SK-N-SH treated with all-trans-retinoic acid at 6 μM for 48 hours (cell line): Measurements from ENCODE around the gene BRPF1.

Experiments
- ARNTL ChIP-seq: fragments of 450-650 bp; formaldehyde crosslinking; IDR thresholded peaks from 2 replicates; pipeline ENCODE4 v1.5.0; 2020; ENCODE audit warnings: low read depth, mild to moderate bottlenecking, moderate library complexity, borderline replicate concordance
- CSDC2 ChIP-seq: fragments of 250-450 bp; sonication (Bioruptor Pico); IDR thresholded peaks from 2 replicates; pipeline ENCODE4 v1.5.0; 2020; ENCODE audit warnings: mild to moderate bottlenecking, moderate library complexity
- ESRRG ChIP-seq: fragments of 250-450 bp; sonication (Bioruptor Pico); IDR thresholded peaks from 2 replicates; pipeline ENCODE4 v1.6.1; 2021; ENCODE audit warnings: mild to moderate bottlenecking
- GLIS3 ChIP-seq: fragments of 250-450 bp; sonication (Bioruptor Pico); IDR thresholded peaks from 2 replicates; pipeline ENCODE4 v1.5.0; 2020; ENCODE audit warnings: mild to moderate bottlenecking, moderate library complexity
- ISL1 ChIP-seq: fragments of 250-450 bp; sonication (Bioruptor Pico); IDR thresholded peaks from 2 replicates; pipeline ENCODE4 v2.1.2; 2022; ENCODE audit warnings: mild to moderate bottlenecking, moderate library complexity
- PPARA ChIP-seq: fragments of 250-450 bp; sonication (Bioruptor Pico); IDR thresholded peaks from 2 replicates; pipeline ENCODE4 v1.5.0; 2020; ENCODE audit warnings: mild to moderate bottlenecking, borderline replicate concordance
- RARB ChIP-seq: fragments of 250-450 bp; sonication (Bioruptor Pico); IDR thresholded peaks from 2 replicates; pipeline ENCODE4 v1.8.0; 2021; ENCODE audit warnings: mild to moderate bottlenecking, moderate library complexity
- SNAI2 ChIP-seq: fragments of 250-450 bp; sonication (Bioruptor Pico); IDR thresholded peaks from 2 replicates; pipeline ENCODE4 v1.5.0; 2020; ENCODE audit warnings: mild to moderate bottlenecking, moderate library complexity
- ZFP3 ChIP-seq: fragments of 250-450 bp; sonication (Bioruptor Pico); IDR thresholded peaks from 2 replicates; pipeline ENCODE4 v1.5.0; 2020; ENCODE audit warnings: mild to moderate bottlenecking, moderate library complexity
- TF ChIP-seq, protein P1 (sequence below): fragments of 250-450 bp; sonication (Bioruptor Pico); IDR thresholded peaks from 2 replicates; pipeline ENCODE4 v1.8.0; 2020; ENCODE audit warnings: mild to moderate bottlenecking, moderate library complexity, borderline replicate concordance
- TF ChIP-seq, protein P2 (sequence below): fragments of 250-450 bp; sonication (Bioruptor Pico); IDR thresholded peaks from 2 replicates; pipeline ENCODE4 v1.5.1; 2020; ENCODE audit warnings: low read depth, mild to moderate bottlenecking, moderate library complexity

DNA sequence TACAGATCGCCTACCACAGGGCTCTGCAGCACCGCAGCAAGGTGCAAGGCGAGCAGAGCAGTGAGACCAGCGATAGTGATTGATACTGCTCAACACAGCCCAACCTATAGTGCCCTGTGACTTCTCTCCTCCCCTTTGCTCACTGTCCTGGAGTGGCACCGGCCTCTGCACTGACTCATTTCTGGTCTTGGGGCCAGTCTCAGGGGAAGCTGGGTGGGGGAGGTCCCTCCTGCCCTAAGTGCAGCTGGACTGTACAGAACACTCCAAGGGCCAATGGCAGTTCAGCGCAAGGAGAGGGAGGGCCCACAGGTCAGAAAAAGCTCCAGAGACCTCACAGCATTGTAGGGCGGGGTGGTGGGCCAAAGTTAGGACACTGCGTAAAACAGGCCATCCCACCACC lies 15.7 kb downstream of the BRPF1 start:
- no peak for TF ChIP-seq ESRRG
- no peak for TF ChIP-seq ZFP3
- no peak for TF ChIP-seq RARB (CRISPR knock-in tag)
- no peak for TF ChIP-seq CSDC2
- no peak for TF ChIP-seq ARNTL
- TF ChIP-seq, protein P1, sequence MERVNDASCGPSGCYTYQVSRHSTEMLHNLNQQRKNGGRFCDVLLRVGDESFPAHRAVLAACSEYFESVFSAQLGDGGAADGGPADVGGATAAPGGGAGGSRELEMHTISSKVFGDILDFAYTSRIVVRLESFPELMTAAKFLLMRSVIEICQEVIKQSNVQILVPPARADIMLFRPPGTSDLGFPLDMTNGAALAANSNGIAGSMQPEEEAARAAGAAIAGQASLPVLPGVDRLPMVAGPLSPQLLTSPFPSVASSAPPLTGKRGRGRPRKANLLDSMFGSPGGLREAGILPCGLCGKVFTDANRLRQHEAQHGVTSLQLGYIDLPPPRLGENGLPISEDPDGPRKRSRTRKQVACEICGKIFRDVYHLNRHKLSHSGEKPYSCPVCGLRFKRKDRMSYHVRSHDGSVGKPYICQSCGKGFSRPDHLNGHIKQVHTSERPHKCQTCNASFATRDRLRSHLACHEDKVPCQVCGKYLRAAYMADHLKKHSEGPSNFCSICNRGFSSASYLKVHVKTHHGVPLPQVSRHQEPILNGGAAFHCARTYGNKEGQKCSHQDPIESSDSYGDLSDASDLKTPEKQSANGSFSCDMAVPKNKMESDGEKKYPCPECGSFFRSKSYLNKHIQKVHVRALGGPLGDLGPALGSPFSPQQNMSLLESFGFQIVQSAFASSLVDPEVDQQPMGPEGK (CRISPR knock-in tag) = no peak
- TF ChIP-seq PPARA (CRISPR knock-in tag) = no peak
- no peak for TF ChIP-seq SNAI2
- TF ChIP-seq, protein P2, sequence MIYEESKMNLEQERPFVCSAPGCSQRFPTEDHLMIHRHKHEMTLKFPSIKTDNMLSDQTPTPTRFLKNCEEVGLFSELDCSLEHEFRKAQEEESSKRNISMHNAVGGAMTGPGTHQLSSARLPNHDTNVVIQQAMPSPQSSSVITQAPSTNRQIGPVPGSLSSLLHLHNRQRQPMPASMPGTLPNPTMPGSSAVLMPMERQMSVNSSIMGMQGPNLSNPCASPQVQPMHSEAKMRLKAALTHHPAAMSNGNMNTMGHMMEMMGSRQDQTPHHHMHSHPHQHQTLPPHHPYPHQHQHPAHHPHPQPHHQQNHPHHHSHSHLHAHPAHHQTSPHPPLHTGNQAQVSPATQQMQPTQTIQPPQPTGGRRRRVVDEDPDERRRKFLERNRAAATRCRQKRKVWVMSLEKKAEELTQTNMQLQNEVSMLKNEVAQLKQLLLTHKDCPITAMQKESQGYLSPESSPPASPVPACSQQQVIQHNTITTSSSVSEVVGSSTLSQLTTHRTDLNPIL = no peak
- TF ChIP-seq GLIS3 = no peak
- TF ChIP-seq ISL1 (CRISPR knock-in tag) = no peak
